COLO829 (cell line): Measurements from ENCODE around the gene TULP4.
A peak's percentile ranks its signal among the peaks of the same experiment; 100 is the strongest.

Experiments used
- DNase-seq: peaks from one replicate; pipeline ENCODE4 v3.0.0; 2012; ENCODE audit warnings: low spot score

Gene TULP4

DNA sequence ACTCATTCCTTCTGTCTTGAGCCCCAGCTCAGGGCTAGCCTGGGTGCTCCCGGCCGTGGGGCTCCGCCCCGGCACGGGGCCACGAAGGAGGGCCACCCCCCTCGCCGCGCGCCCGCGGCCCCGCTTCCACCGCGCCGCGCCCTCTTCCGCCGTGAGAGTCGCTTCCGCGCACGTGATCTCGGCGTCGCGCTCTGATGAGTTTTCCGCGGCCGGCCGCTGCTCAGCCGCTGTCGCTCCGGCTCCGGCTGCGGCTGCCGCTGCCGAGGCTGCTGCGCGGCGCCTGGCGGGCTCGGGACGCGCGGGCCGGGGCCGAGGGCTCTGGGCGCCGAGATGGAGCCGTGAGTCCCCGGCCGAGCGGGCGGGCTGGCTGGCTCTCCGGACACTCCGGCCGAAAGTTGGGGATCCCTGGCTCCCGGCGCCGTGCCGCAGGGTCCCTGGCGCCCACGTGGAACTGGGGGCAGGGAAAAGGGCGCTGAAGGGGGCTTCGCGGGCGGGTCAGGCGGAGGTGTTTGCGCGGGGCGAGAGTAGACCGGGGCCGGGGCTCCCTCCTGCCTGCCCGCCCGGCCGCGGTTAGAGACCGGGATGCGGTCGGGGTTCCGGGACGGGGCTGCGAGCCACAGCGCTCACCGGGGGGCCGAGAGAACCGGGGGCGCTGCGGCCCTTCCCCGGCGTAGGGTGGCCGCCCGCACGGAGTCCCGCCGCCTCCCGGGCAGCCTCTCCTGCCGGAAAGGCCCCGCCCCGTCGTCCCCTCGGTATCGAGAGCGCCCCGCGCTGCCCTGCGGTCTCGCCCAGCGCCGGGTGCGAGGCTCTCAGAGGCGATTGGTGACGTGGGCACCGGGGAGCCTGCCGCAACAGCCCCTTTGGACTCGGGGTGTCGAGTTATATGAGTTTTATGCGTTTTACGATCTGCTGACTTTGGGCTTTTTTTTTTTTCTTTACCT, 247.9 kb downstream of the TULP4 start, which contains the start of gene TMEM181:
TSS of gene TMEM181 (plus strand) at position 197 of the 941 bp plus-strand sequence. CDS start at position 331, 134 bp downstream.
- DNase-seq, result peak; percentile 47

- DNase-seq, result no peak
These were observed 248.6 kb downstream of the TULP4 start for GRCh38 chr6:158560836-158561320.
